Activated CD8-positive, alpha-beta memory T cell treated with anti-CD3 and anti-CD28 coated beads for 36 hours (primary cell): ENCODE data around the gene TRERF1. TPM values are rescaled to one million over a fixed set of nuclear protein-coding genes. Genes with fewer than 3 reads are reported as not detected.

Experiments
- CTCF ChIA-PET: fragments of 350-600 bp; sonication (Branson Sonifier 250); formaldehyde crosslinking; loops from one replicate; lab custom pipeline; 2021; ENCODE audit warnings: antibody characterized with exemption; lab: Charles Lee
- POLR2A ChIA-PET: fragments of 350-600 bp; sonication (Branson Sonifier 250); formaldehyde crosslinking; loops from one replicate; lab custom pipeline; 2021; ENCODE audit warnings: antibody characterized with exemption; lab: Charles Lee
- total RNA-seq, 2 experiments: library from RNA; stranded (reverse); gene quantifications; one replicate each; pipeline ENCODE4 v1.2.3, GENCODE V29; 2021

Gene TRERF1
- total RNA-seq, 2 experiments from 2014 or later: 7.5 to 8.1 TPM

DNA sequence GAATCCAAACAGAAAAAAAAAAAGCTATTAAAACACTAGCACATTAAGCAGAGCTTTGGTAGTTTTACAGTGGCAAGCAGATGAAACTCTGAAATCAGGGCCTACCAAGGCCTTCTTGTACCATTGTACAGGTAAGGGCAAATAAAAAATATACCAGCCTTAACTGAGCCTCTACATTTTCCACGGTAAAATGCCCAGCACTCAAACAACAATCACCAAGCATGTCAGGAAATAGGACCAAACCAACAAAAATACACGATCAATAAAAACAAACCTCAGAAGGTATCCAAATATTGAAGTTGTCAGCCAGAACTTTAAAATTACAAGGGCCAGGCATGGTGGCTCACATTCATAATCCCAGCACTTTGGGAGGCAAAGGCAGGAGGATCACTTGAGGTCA lies 18.3 kb downstream of the TRERF1 start:
- CTCF ChIA-PET: interaction anchor here (1.0 kb wide), 1 partner anchor 8 kb away, joined by 3 read pairs; no protein-coding TSS in a partner anchor
- POLR2A ChIA-PET: no interaction called here

DNA sequence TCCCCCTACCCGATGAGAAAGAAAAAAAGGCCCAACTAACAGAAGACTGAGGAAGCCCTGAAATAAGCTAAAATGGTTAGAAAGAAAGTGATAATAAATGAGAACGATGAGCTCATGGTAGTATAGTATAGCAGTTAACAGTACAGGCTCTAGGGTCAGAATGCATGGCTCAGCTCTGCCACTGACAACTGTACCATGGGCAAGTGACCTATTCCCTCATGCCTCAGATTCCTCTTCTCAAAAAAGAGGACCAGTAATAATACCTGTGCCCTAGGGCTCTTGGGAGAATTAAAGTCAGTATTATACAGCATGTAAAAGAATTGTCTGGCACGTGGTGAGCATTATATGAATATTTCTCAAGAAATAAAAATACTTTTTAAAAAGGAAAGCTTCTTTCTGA lies 19.8 kb downstream of the TRERF1 start:
- POLR2A ChIA-PET: no interaction called here
- CTCF ChIA-PET: no interaction called here

DNA sequence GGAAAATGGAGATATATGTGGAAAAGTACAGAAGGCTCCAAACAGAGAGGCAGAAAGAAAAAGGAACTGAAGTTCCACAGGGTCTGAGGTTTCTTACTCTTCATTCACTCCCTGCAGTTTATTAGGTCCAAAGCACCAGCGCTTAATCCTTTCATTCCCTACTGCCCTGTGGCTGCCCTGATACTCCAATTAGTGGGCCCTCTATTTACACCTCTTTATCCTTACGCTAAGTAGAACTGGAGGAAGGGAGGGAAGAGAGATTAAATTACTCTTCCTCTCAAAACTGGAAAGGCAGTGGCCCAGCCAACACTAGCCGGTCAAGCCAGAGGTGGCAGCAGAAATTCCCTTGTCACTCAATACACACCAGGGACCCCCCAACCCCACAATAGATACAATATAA lies 20.4 kb downstream of the TRERF1 start:
- CTCF ChIA-PET: no interaction called here
- POLR2A ChIA-PET: no interaction called here

DNA sequence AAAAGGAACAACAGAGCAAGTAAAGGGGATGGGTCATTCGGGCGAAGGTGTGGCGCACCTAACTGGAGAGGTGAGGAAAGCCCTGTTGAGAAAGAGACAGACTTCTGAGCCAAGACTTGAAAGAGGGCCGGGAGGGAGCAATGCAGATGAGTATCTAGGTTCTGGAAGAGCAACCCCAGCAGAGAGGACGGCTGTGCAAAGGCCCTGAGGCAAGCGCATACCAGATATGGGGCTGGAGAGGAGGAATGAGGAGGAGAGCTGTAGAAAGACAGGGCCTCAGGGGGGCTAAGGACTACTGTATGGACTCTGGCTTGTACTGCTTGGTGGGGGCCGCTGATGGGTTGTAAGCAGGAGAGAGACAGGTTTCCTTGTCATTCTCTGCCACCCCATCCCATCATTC lies 21.9 kb downstream of the TRERF1 start:
- CTCF ChIA-PET: interaction anchor here (3.9 kb wide), 1 partner anchor 118 kb away, joined by 13 read pairs; no protein-coding TSS in a partner anchor
- POLR2A ChIA-PET: interaction anchor here (0.5 to 0.6 kb wide), 2 partner anchors 8 to 77 kb away, joined by 3 read pairs; no protein-coding TSS in a partner anchor

DNA sequence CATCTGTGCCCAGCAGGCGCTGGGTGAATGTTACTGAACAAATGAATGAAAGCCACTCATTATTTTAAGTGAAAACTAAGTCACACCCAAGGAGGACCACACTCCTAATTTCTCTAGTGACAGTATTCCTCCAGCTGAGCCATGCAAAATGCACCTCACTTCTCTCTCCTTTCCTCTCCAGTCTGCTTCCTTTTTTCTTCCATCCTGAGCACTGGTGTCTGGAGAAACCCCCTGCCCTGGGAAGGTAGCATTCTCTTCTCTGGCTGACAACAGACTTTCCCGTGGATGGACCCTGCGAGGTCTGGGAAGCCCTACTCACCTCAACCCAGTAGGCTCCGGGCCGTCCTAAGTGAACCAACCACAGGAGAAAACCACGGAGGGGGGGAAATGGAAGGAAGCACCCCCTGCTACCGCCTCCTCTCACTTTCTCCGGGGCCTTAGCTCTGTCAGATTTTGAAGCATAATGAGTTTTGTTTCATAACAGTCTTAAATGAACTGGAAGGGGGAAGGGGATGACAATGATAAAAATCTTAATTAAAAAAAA lies 22.6 kb downstream of the TRERF1 start:
- POLR2A ChIA-PET: interaction anchor here (0.5 to 0.6 kb wide), 3 partner anchors 9 to 148 kb away, joined by 3 read pairs; no protein-coding TSS in a partner anchor
- CTCF ChIA-PET: interaction anchor here (0.6 to 3.9 kb wide), 3 partner anchors 119 to 145 kb away, joined by 3 to 13 read pairs (median 3); partner anchors contain the start of gene UBR2

DNA sequence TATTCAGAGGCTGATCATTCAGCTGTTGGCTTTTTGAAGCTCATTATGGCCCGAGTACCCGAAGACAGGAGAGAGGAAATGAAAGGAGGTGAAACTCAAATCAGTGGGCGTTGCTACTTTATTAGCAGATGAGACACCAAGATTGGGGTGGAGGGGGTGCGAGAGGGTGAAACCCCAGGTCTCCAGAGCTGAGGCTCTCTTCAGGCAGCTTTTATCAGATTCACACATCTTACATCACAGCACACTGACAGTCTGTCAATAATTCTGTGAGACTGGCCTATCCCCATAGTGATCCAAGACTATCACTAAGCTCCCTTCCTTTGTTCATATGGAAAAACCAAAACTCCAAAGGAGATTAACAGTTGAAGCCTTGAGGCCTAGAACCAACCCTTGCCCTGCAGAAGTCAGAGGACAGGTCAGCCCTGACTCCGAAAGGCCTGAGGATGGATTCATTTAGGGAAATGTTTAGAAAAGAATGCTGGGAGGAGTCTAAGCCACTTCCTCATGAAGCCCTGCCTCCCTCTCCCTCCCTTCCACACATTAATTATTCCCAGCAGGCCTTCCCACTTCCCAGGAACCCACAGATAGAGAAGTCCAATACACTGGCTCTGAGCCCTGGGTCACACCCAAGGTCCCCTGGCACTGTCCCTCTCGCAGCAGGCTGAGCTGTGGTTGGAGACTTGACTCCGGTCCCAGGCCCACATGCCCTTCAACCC lies 23.2 kb downstream of the TRERF1 start:
- CTCF ChIA-PET: interaction anchor here (0.6 to 3.9 kb wide), 5 partner anchors 14 to 145 kb away, joined by 3 to 13 read pairs (median 4); partner anchors contain the start of gene UBR2

DNA sequence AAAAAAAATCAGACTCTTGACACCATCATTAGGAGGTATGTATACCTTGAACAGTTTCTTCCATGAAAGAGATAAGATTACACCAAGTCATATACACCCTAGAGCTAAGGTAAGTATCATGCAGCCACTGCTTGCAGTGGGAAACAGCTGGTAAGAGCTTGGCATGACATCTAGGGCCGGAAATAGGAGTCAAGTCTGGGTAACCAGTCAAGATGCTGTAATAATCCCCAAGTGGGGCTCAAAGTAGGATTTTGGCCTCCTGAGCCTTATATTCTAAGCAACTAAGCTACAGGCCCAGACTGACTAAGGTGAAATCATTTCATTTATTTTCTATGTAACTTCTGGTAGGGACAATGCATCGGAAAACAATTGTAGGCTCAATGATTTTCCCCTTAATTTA lies 23.9 kb downstream of the TRERF1 start:
- ChIA-PET CTCF (interaction anchor here (0.8 to 3.9 kb wide), 4 partner anchors 14 to 136 kb away, joined by 3 to 13 read pairs (median 6); partner anchors contain the start of gene UBR2), POLR2A (interaction anchor here (0.7 to 1.2 kb wide), 3 partner anchors 24 to 38 kb away, joined by 3 to 6 read pairs (median 3); partner anchors contain the start of gene TRERF1)

More for the DNA sequence above, 23.2 kb downstream of the TRERF1 start:
- POLR2A ChIA-PET: interaction anchor here (0.6 to 1.2 kb wide), 4 partner anchors 23 to 147 kb away, joined by 3 to 6 read pairs (median 3); partner anchors contain the start of gene TRERF1

DNA sequence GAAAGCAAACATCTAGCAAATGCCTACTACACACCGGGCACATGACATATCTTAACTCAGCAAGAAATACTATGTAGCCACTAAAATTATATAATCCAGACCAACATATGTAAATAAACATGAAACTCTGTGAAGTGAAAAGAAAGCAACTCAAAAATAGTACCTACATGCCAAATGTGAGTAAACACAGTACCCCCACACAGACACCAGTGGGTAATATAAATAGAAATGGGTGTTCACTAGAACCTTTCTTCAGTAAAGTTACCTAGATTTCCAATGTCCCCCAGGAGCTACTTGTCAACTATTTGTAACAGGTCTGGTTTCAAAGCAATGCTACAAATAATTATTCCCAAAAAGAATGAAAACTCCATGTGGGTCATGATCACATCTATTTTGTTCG lies 25.5 kb downstream of the TRERF1 start:
- ChIA-PET CTCF (interaction anchor here (3.9 kb wide), 1 partner anchor 121 kb away, joined by 13 read pairs; no protein-coding TSS in a partner anchor), POLR2A (no interaction called here)

DNA sequence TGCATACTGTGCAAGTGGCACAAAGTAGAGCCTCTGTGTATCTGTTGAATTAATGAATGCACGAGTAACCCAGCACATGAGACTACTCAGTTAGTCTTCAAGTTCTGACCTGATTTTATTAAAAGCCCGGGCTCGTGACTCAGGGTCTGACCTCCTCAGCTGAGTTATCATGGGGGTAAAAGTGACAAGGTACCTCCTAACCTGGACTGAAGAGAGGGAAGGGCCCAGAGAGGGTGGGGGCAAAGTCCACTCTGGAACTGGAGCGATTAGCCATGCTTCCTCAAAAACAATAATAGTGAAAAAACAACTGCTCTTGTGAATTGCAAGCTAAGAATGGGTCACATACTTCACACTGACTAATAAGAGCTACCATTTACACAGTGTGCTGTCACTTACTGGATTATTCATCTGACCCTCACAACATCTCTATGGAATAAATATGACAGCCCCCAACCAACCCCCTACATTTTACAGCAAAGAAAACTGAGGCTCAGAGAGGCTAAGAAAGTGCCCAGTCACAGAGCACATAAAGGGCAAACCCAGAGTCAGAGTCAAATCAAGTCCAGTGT lies 26.7 kb downstream of the TRERF1 start:
- POLR2A ChIA-PET: interaction anchor here (0.6 to 1.1 kb wide), 5 partner anchors 25 to 96 kb away, joined by 3 to 6 read pairs (median 4); no protein-coding TSS in a partner anchor
- CTCF ChIA-PET: interaction anchor here (0.8 to 2.4 kb wide), 6 partner anchors 16 to 164 kb away, joined by 3 to 10 read pairs (median 4); no protein-coding TSS in a partner anchor

DNA sequence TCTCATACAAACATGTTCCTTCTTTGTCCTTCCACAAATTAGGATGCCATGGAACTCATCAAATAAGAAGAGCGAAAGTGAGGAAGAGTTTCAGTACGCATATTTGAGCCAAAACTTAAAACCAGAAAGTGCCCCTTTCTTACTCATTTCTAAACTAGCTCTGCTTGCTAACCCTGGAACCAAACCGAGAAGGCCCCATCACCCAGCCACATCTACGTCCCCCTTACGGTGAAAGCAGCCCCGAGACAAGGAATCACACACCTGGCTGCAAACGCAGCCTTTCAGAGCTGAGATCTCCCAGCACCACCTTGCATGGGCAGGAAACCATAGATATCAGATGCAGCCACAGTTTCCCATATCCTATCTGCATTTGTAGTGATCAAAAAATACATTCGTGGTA lies 28.5 kb downstream of the TRERF1 start:
- POLR2A ChIA-PET: interaction anchor here (1.6 kb wide), 1 partner anchor 33 kb away, joined by 4 read pairs; no protein-coding TSS in a partner anchor
- CTCF ChIA-PET: interaction anchor here (1.0 to 2.4 kb wide), 4 partner anchors 11 to 124 kb away, joined by 3 to 10 read pairs (median 7); no protein-coding TSS in a partner anchor

DNA sequence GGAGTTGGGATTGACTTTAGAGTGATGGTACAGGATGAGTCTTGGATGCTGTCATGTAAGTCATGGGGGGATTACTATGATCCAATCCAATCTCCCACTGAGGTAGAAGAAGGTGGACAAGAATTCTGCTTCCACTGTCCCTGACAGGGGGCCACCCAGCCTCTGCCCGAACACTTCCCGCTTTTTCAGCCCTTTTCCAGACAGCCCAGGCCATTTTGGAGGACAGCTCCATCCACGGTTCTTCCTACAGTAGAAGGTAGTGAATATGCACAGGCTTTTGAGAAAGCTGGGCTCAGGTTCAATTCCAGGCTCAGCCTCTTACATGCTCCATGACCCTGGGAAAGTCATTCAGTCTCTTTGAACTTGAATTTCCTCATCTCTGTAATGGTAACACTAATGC lies 31.0 kb downstream of the TRERF1 start:
- ChIA-PET CTCF (interaction anchor here (1.1 kb wide), 2 partner anchors 10 to 81 kb away, joined by 3 to 4 read pairs; no protein-coding TSS in a partner anchor), POLR2A (no interaction called here)

DNA sequence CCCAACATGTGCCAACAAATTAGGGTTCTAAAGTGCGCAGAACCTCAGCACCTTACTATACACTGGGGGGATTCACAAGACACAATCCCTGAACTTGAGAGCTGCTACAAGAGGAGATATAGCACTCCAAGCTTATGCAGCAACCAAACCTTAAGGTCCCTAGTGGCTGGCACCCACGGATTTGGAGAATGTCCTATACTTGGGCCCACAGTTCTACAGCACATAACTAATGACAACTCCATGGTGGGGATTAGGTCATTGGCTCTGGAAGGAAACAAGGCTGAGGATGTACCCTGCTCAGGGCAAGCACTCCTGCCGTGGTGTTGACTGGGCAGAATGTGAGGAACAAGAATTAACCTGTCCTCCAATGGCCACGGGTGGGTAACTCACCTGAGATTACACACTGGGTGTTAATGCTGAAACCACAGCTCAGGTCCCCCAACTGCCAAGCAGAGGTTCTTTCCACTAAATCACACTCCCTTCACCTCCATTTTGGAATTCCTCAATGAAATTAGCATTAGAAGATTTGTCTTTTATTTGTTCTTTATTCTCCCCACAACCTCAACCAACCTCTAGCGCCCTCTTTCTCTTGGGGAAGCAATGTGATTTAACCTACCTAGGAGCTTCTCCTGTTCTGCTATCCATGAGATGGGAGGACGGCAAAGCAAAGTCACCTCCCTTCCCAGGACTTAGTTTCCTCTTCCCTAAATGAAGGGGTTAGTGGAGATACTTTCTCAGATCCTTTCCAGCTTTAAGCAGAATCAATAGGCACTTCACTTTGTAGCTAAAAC lies 32.0 kb downstream of the TRERF1 start:
- ChIA-PET CTCF (interaction anchor here (1.1 to 1.2 kb wide), 4 partner anchors 9 to 80 kb away, joined by 3 to 4 read pairs (median 3); no protein-coding TSS in a partner anchor), POLR2A (no interaction called here)

DNA sequence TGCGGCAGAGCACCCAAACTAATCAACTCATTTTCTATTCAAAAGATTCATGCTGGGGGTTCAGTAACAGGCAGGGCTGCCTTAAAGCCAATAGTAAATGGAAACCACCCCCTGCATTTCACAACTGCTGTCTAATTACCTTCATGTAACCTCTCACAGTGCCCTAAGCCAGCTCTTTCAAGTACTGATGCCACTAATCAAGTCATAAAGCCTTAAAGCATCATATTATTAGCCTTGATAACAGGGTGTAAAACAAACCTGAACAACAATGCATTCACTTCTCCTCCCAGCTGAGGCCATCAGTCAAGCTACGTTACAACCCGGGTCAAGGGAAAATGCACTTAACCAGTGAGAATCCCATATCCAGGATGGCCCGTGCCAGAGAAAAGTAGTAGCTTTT lies 33.0 kb downstream of the TRERF1 start:
- ChIA-PET POLR2A (interaction anchor here (0.6 kb wide), 1 partner anchor 109 kb away, joined by 8 read pairs; no protein-coding TSS in a partner anchor), CTCF (interaction anchor here (1.2 to 1.4 kb wide), 3 partner anchors 23 to 108 kb away, joined by 3 read pairs; no protein-coding TSS in a partner anchor)

DNA sequence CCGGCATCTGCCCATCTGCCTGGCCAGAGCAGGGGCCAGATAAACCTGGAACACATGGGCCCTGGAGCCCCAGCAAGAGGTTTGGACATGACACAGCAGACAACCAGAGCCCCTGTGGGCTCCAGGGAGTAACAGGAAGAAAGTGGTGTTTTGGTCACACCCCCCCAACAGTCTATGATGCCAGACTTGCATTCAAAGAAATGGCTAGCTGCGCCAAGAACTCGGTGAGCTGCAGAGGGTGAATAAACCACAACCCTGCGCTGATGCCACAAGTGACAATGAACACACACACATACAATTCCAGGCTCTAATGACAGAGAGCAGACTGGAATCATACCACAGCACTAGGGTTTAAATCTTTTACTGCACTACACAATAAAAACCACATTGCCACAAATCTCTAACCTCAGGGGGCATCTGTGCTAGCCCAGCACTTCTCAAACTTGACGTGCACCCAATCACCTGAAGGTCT lies 34.0 kb downstream of the TRERF1 start:
- POLR2A ChIA-PET: interaction anchor here (1.3 kb wide), 1 partner anchor 34 kb away, joined by 4 read pairs; the partner anchor contains the start of gene TRERF1
- CTCF ChIA-PET: interaction anchor here (0.9 to 1.4 kb wide), 4 partner anchors 27 to 107 kb away, joined by 3 read pairs; no protein-coding TSS in a partner anchor

DNA sequence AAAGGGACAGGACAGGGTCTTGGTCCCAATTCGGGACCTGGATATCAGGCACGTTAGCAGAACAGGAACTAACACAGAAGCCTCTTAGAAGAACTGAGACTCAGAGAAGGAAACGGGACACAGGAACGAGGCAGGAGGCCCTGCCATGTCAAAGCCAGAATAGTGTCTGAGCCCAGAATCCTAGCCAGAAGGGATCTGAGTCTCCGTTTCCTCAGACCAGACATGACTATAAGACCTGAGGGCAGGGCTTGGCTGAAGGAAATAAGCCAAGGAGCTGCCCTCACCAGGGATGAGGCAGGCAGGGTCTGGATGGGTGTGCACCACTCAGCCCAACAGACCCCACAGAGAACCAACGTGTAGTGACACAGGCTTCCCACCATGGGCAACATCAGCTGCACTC lies 40.3 kb downstream of the TRERF1 start:
- ChIA-PET CTCF (interaction anchor here (1.1 to 1.6 kb wide), 3 partner anchors 9 to 42 kb away, joined by 3 to 4 read pairs (median 4); no protein-coding TSS in a partner anchor), POLR2A (no interaction called here)

DNA sequence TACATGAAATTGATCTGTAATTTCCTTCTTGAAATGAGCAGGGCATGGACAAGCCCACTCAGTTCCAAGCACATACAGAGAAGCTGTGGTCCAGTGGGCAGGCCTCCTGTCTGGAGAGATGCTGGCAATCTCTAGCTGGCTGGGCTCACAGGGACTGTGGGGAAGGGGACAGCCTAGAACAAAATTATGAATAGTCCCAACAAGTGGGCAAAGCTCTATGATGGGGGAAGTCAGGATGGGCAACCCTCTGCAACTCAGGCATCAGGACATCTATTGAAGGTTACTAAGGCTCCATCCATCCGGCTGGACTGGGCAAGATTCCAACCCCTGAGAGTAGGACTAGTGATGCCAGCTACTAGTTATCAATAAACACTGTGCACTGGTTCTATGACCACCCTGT lies 40.9 kb downstream of the TRERF1 start:
- CTCF ChIA-PET: interaction anchor here (1.3 to 1.6 kb wide), 2 partner anchors 9 to 42 kb away, joined by 3 to 4 read pairs; no protein-coding TSS in a partner anchor
- POLR2A ChIA-PET: no interaction called here

DNA sequence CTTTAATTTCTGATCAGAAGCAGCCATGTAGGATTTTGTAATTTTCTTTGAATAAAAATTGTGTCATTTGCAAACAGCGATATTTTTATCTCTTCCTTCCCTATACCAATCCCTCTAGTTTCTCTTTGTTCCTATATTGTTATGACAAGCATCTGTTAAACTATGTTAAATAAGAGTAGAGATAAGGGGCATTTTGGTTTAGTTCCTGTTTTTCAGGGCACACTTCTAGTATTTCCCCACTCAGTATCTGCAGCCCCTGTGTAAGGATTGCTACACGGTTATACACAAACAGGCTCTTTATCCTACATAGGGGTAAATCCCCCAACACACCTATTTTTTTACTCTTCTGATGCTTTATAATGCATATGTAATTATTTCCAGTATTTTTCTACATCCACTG lies 42.1 kb downstream of the TRERF1 start:
- POLR2A ChIA-PET: interaction anchor here (0.6 kb wide), 1 partner anchor 56 kb away, joined by 3 read pairs; no protein-coding TSS in a partner anchor
- CTCF ChIA-PET: no interaction called here
